GM19395 (cell line): Measurements from ENCODE around the gene LMX1B.

Source experiments
- ATAC-seq: cut with Tn5 transposase; IDR thresholded peaks from one replicate; pipeline ENCODE4 v1.9.1; 2021; ENCODE audit warnings: mild to moderate bottlenecking, moderate library complexity; ENCODE audit not compliant: unreplicated experiment

LMX1B gene

GRCh38 chr9:126630458-126631237 lies 16.9 kb downstream of the LMX1B start:
- ATAC-seq: no peak

- no peak for ATAC-seq
Observed at GRCh38 chr9:126631254-126631653, 17.5 kb downstream of the LMX1B start.

- no peak for ATAC-seq
Observed at GRCh38 chr9:126633881-126634558, 20.3 kb downstream of the LMX1B start.

GRCh38 chr9:126635061-126635460 lies 21.3 kb downstream of the LMX1B start:
- no peak for ATAC-seq

- ATAC-seq: no peak
Observed at GRCh38 chr9:126635661-126636439, 22.1 kb downstream of the LMX1B start.

- ATAC-seq: no peak
Observed at GRCh38 chr9:126636983-126637798, 23.5 kb downstream of the LMX1B start.

- no peak for ATAC-seq
Observed at GRCh38 chr9:126638571-126639132, 24.9 kb downstream of the LMX1B start.

GRCh38 chr9:126639318-126640000 lies 25.7 kb downstream of the LMX1B start:
- ATAC-seq: no peak

- no peak for ATAC-seq
Observed at GRCh38 chr9:126641118-126641851, 27.6 kb downstream of the LMX1B start.

- ATAC-seq: no peak
Observed at GRCh38 chr9:126642010-126642744, 28.4 kb downstream of the LMX1B start.

- ATAC-seq: no peak
Observed at GRCh38 chr9:126642839-126643238, 29.1 kb downstream of the LMX1B start.

- ATAC-seq: no peak
Observed at GRCh38 chr9:126643945-126644527, 30.3 kb downstream of the LMX1B start.

- no peak for ATAC-seq
Observed at GRCh38 chr9:126646162-126646561, 32.4 kb downstream of the LMX1B start.

GRCh38 chr9:126647585-126648411 lies 34.1 kb downstream of the LMX1B start:
- no peak for ATAC-seq

- ATAC-seq: no peak
Observed at GRCh38 chr9:126649477-126649876, 35.7 kb downstream of the LMX1B start.

- ATAC-seq: no peak
Observed at GRCh38 chr9:126650404-126651341, 36.9 kb downstream of the LMX1B start.
